Right lobe of liver (tissue), 6 donors: ENCODE data around the gene DUSP2. TPM values are rescaled to one million over a fixed set of nuclear protein-coding genes. Genes with fewer than 3 reads are reported as not detected.

Source experiments
- ATAC-seq, 4 donors: fragments of 200-7000 bp; cut with Tn5 transposase; one replicate each; pipeline ENCODE4 v1.9.1; 2020; ENCODE audit warnings: mild to moderate bottlenecking in 4 of 4, moderate library complexity in 4 of 4
- DNase-seq, 3 donors: peaks; one replicate each; pipeline ENCODE4 v3.0.0-alpha.2; 2020
- H3K27ac ChIP-seq, 3 donors: fragments of 200-600 bp; one replicate each; pipeline ENCODE4 v1.8.0; 2022
- H3K27me3 ChIP-seq, 2 donors: fragments of 200-600 bp; one replicate each; pipeline ENCODE4 v1.8.0; 2022
- H3K36me3 ChIP-seq, 4 donors: fragments of 200-600 bp; sonication (generic) in 1 of 4; one replicate each; pipeline versions ENCODE4 v1.5.1 to v1.8.0; 2017 to 2022; ENCODE audit warnings: control low read depth in 1 of 4
- H3K4me1 ChIP-seq, 4 donors: fragments of 200-600 bp; sonication (generic) in 1 of 4; one replicate each; pipeline versions ENCODE4 v1.5.1 to v1.8.0; 2017 to 2022; ENCODE audit warnings: control low read depth in 1 of 4
- H3K4me3 ChIP-seq, 3 donors: fragments of 200-600 bp; one replicate each; pipeline ENCODE4 v1.8.0; 2022
- H3K9me3 ChIP-seq, 4 donors: fragments of 200-600 bp; sonication (generic) in 1 of 4; one replicate each; pipeline versions ENCODE4 v1.5.1 to v1.8.0; 2017 to 2022; ENCODE audit warnings: control low read depth in 1 of 4
- POLR2A ChIP-seq: fragments of 450-650 bp; IDR thresholded peaks from one replicate; pipeline ENCODE4 v1.6.1; 2017; ENCODE audit warnings: antibody characterized with exemption, mild to moderate bottlenecking
- WGBS: methylation state at CpG from one replicate; pipeline ENCODE4 v1.1.6; 2018; ENCODE audit warnings: low coverage, low lambda C conversion rate; ENCODE audit not compliant: insufficient coverage; ENCODE audit errors: missing lambda C conversion rate; 5-methylcytosine and 5-hydroxymethylcytosine counted together
- intact Hi-C, 2 donors: fragments of 100-400 bp; cut with DNase I; formaldehyde crosslinking; loops; one replicate each; pipeline versions ENCODE4 v1.11.2 to v1.14.1; 2022
- total RNA-seq, 6 experiments: library from RNA; depleted of rRNA in 2 of 6; stranded (reverse); fragments of >200 nt in 2 of 6; fragmentation: NEBNext Ultra II Directional in 3 of 6; extraction: Animal tissue kit (Norgen Biotek cat#: 25700) in 3 of 6; gene quantifications; one replicate each; pipeline versions ENCODE4 v1.1.0 to v1.2.4, GENCODE V29; 2016 to 2023
- TF ChIP-seq, protein P1 (sequence below), 4 donors: fragments of 200-600 bp in 3 of 4; fragments of 450-650 bp in 1 of 4; IDR thresholded peaks; one replicate each; pipeline versions ENCODE4 v1.5.1 to v1.8.0; 2016 to 2022; ENCODE audit warnings: antibody characterized with exemption in 4 of 4, mild to moderate bottlenecking in 2 of 4
- donor health status: DM: no; HTN: yes; CAD: no.
- donor health status: DM: no; HTN: no; CAD: no.
- donor health status: DM: no; HTN: no; CAD: no.
- donor health status: DM: no; HTN: yes; CAD: no.
- donor health status: DM: no; HTN: yes; CAD: no.

Gene DUSP2
- total RNA-seq, 6 experiments from 2014 or later, result 0.44 to 2.5 (median 1.2) TPM

DNA sequence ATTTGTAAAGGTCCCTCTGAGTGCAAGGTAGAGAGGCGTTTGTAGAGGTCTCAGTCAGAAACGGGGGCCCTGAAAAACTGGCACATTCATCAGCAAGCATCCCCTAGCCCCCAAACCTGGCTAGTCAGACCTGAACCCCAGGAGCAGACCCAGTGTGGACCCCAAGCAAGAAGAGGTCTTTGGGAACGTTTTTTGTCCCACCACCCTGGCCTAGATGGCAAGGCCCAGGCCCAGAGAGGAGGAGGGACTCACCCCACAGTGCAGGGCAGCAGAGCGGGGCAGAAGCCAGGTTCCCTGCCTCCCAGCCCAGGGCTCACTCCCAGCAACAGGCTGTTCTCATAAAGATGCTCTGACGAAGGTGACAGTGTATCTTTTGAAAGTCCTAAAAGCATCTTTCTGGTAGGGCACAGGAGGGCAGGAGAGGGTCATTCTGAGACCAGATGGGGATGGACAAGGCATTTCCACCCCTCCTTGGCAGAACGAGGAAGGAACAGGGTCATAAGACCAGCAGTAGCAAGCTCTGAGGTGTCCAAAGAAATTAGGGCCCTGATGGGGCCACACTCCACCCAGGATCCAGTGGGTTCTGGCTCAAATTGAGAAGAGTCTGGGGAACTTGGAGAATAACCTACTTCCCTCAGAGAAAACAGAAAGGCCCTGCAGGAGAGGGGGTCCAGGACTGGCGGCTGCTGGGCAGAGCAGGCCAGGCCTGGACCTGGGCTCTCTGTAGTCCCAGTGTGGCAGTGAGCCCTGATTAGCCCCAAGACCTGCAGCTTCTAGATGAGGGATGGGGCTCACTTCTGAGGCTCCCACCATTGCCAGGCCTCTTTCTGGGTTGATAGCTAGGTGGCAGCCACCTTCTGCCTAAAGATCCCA lies 47.1 kb downstream of the DUSP2 start:
- Histone ChIP-seq H3K27ac (peak overlapping the region in 1 of 3 donors; percentile 18), H3K4me1 (no peaks in the 10 kb centered on the region), H3K9me3 (no peaks in the 10 kb centered on the region), H3K27me3 (no peaks in the 10 kb centered on the region), H3K4me3 (no peak overlapping the region), H3K36me3 (no peaks in the 10 kb centered on the region)
- 68% methylated on average over 3 of the region's 7 CpGs for WGBS
- ATAC-seq (peak in 1 of 4 donors; percentile 20), DNase-seq (peak in 1 of 3 donors; percentile 31)
- TF ChIP-seq, protein P1, sequence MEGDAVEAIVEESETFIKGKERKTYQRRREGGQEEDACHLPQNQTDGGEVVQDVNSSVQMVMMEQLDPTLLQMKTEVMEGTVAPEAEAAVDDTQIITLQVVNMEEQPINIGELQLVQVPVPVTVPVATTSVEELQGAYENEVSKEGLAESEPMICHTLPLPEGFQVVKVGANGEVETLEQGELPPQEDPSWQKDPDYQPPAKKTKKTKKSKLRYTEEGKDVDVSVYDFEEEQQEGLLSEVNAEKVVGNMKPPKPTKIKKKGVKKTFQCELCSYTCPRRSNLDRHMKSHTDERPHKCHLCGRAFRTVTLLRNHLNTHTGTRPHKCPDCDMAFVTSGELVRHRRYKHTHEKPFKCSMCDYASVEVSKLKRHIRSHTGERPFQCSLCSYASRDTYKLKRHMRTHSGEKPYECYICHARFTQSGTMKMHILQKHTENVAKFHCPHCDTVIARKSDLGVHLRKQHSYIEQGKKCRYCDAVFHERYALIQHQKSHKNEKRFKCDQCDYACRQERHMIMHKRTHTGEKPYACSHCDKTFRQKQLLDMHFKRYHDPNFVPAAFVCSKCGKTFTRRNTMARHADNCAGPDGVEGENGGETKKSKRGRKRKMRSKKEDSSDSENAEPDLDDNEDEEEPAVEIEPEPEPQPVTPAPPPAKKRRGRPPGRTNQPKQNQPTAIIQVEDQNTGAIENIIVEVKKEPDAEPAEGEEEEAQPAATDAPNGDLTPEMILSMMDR (IDR thresholded peaks at IDR 0.05), result no peak
- TF ChIP-seq POLR2A, result no peak
- intact Hi-C loops, result no loop called here

DNA sequence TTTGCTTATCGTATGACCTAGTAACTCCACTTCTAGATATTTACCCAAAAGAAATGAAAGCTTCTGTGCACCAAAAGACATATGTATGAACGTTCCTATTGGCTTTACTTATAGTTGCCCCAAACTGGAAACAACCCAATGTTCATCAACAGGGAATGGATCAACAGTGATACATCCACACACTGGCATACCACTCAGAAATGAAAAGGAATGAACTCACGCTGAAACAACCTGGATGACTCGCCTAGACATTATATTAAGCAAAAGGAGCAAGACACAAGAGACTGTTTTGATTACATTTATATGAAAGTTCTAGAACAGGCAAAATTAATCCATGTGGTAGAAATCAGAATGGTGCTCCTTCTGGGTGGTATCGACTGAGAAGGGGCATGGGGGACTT lies 47.8 kb downstream of the DUSP2 start:
- H3K27me3 ChIP-seq, result no peaks in the 10 kb centered on the region
- no peaks in the 10 kb centered on the region for H3K36me3 ChIP-seq
- no peak for DNase-seq
- TF ChIP-seq, protein P1 (IDR thresholded peaks at IDR 0.05), result no peak
- no peak for TF ChIP-seq POLR2A
- intact Hi-C loops, result no loop called here
- 78% methylated on average over 5 of the region's 5 CpGs for WGBS
- ATAC-seq, result no peak
- no peak overlapping the region for H3K27ac ChIP-seq
- H3K4me1 ChIP-seq, result no peaks in the 10 kb centered on the region
- H3K4me3 ChIP-seq, result no peak overlapping the region
- H3K9me3 ChIP-seq, result no peaks in the 10 kb centered on the region

DNA sequence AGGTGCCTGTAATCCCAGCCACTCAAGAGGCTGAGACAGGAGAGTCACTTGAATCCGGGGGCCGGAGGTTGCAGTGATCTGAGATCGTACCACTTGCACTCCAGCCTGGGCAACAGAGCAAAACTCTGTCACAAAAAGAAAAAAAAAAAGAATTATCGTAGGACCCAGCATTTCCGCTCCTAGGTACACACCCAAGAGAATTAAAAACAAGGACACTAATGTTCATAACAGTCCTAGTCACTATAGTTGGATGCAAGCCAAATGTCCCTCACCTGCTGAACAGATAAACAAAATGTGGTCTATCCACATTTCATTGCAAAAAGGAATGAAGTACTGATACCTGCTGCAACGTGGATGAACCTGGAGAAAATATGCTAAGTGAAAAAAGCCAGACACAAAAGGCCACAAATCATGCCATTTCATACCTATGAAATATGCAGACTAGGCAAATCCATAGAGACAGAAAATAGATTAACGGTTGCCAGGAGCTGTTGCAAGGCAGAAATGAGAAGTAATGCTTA lies 50.1 kb downstream of the DUSP2 start:
- ATAC-seq, result no peak
- 81% methylated on average over 7 of the region's 7 CpGs for WGBS
- no peaks in the 10 kb centered on the region for H3K9me3 ChIP-seq
- H3K27ac ChIP-seq, result no peak overlapping the region
- H3K4me3 ChIP-seq, result no peak overlapping the region
- intact Hi-C loops, result no loop called here
- no peak for DNase-seq
- TF ChIP-seq, protein P1 (IDR thresholded peaks at IDR 0.05), result no peak
- no peak for TF ChIP-seq POLR2A
- H3K36me3 ChIP-seq, result no peaks in the 10 kb centered on the region
- H3K27me3 ChIP-seq, result no peaks in the 10 kb centered on the region
- no peaks in the 10 kb centered on the region for H3K4me1 ChIP-seq

DNA sequence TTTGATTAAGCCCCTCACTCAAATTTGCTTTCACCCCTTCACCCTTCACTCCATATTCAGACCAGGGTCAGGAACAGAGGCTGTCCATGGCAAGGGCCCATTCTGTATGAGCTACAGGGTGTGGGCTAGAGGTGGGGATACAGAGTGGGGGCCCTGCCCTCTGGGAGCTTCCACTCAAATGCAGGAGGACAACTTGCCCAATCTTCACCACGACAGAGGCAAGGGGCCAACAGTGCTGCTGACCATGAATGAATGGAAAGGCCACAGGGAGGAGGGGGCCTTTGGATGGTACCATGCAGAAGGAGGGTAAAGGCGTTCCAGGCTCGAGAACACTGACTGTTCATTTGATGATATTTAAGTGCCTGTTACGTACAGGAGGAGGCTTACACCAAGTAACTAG lies 51.7 kb downstream of the DUSP2 start:
- DNase-seq (no peak), ATAC-seq (no peak)
- Histone ChIP-seq H3K27ac (no peak overlapping the region), H3K36me3 (no peaks in the 10 kb centered on the region), H3K4me3 (no peak overlapping the region), H3K4me1 (no peaks in the 10 kb centered on the region), H3K9me3 (no peaks in the 10 kb centered on the region), H3K27me3 (no peaks in the 10 kb centered on the region)
- 85% methylated on average over 4 of the region's 4 CpGs for WGBS
- intact Hi-C loops, result no loop called here
- TF ChIP-seq POLR2A, result no peak
- TF ChIP-seq, protein P1 (IDR thresholded peaks at IDR 0.05), result no peak

Other genes starting within 250 kb of the DUSP2 start
- gene ANKRD36C, start 153.6 kb downstream of the DUSP2 start, total RNA-seq, result 1 to 10 TPM; 2.8 to 8.4 (median 4.2) TPM
- gene GPAT2, start 110.5 kb downstream of the DUSP2 start, total RNA-seq, result 1 to 10 TPM in 2 of 6 experiments, under 1 TPM in 2, not detected in 2; 0.39 to 2.0 (median 0.90) TPM
- gene ADRA2B, start 28.9 kb downstream of the DUSP2 start, total RNA-seq, result 1 to 10 TPM; 1.7 to 8.1 (median 3.2) TPM
- gene ASTL, start 6.9 kb downstream of the DUSP2 start, total RNA-seq, result not detected
- gene STARD7, start 63.4 kb upstream of the DUSP2 start, total RNA-seq, result 10 to 100 TPM; 52.8 to 83.9 (median 65.4) TPM
- gene TMEM127, start 120.6 kb upstream of the DUSP2 start, total RNA-seq, result 10 to 100 TPM; 28.3 to 42.6 (median 32.8) TPM
- 10 to 100 TPM; 39.8 to 80.3 (median 45.0) TPM for gene CIAO1, start 120.8 kb upstream of the DUSP2 start, total RNA-seq
- 10 to 100 TPM; 43.6 to 52.5 (median 46.8) TPM for gene SNRNP200, start 160.1 kb upstream of the DUSP2 start, total RNA-seq
- gene ITPRIPL1, start 179.9 kb upstream of the DUSP2 start, total RNA-seq, result 1 to 10 TPM in 1 of 6 experiments, under 1 TPM in 5; 0.15 to 1.2 (median 0.24) TPM
- gene NCAPH, start 190.3 kb upstream of the DUSP2 start, total RNA-seq, result 1 to 10 TPM in 2 of 6 experiments, under 1 TPM in 4; 0.24 to 1.6 (median 0.72) TPM